K562 (cell line): ENCODE results near the gene SNRNP200. TPM values are rescaled to one million over a fixed set of nuclear protein-coding genes. Genes with fewer than 3 reads are reported as not detected.
A peak's percentile ranks its signal among the peaks of the same experiment; 100 is the strongest.

Experiments
- CHD4 ChIP-seq: fragments of 200-600 bp; sonication (generic); IDR thresholded peaks from 3 replicates; pipeline ENCODE4 v1.6.1; 2012; ENCODE audit warnings: low read depth, mild to moderate bottlenecking, mixed read lengths, low read length, inconsistent platforms; ENCODE audit not compliant: insufficient read depth, insufficient replicate concordance, poor library complexity, severe bottlenecking
- CUX1 ChIP-seq: fragments of 200-800 bp; sonication (Bioruptor generic); IDR thresholded peaks from 2 replicates; pipeline ENCODE4 v1.6.1; 2016; ENCODE audit warnings: missing genetic modification characterization, missing compliant biosample characterization
- CXXC5 ChIP-seq: fragments of 250-450 bp; sonication (Bioruptor Pico); IDR thresholded peaks from 2 replicates; pipeline ENCODE4 v1.8.0; 2022; ENCODE audit warnings: inconsistent platforms, mild to moderate bottlenecking, moderate library complexity
- ESRRB ChIP-seq: fragments of 250-450 bp; sonication (Bioruptor Pico); IDR thresholded peaks from 2 replicates; pipeline ENCODE4 v1.5.0; 2020; ENCODE audit warnings: mild to moderate bottlenecking, moderate library complexity, borderline replicate concordance
- FOXJ3 ChIP-seq: sonication (generic); formaldehyde crosslinking; IDR thresholded peaks from 2 replicates; pipeline ENCODE4 v1.4.0; 2020; ENCODE audit warnings: mild to moderate bottlenecking, missing genetic modification reagents
- KDM1A ChIP-seq, 2 experiments: fragments of 450-650 bp; IDR thresholded peaks; 2 replicates each; pipeline ENCODE4 v1.6.1; 2016; ENCODE audit warnings: mild to moderate bottlenecking in 2 of 2
- KLF16 ChIP-seq: IDR thresholded peaks from 2 replicates; pipeline ENCODE4 v1.6.1; 2016; ENCODE audit warnings: antibody characterized with exemption
- RB1 ChIP-seq: fragments of 450-650 bp; IDR thresholded peaks from 2 replicates; pipeline ENCODE4 v1.6.1; 2017; ENCODE audit warnings: low read depth, mild to moderate bottlenecking
- RBM25 ChIP-seq: fragments of 200-400 bp; formaldehyde crosslinking; IDR thresholded peaks from 2 replicates; pipeline ENCODE4 v1.6.1; 2018; ENCODE audit warnings: low read length, low read depth, moderate library complexity; ENCODE audit not compliant: severe bottlenecking
- RHOXF2B ChIP-seq: fragments of 250-450 bp; sonication (Bioruptor Pico); conservative IDR thresholded peaks from 2 replicates; pipeline ENCODE4 v1.5.1; 2021
- SETDB1 ChIP-seq: IDR thresholded peaks from one replicate; pipeline ENCODE4 v1.6.1; 2012; ENCODE audit warnings: low read length, control low read depth, inconsistent platforms
- SP2 ChIP-seq: IDR thresholded peaks from 2 replicates; pipeline ENCODE4 v1.6.1; 2011; ENCODE audit warnings: mild to moderate bottlenecking, low read depth, low read length, moderate library complexity; ENCODE audit not compliant: poor library complexity, severe bottlenecking; ENCODE audit errors: extremely low read depth
- ZNF121 ChIP-seq: sonication (generic); formaldehyde crosslinking; conservative IDR thresholded peaks from 2 replicates; pipeline ENCODE4 v1.8.0; 2022; ENCODE audit warnings: missing genetic modification reagents
- ZNF512 ChIP-seq: IDR thresholded peaks from 2 replicates; pipeline ENCODE4 v1.6.1; 2016; ENCODE audit warnings: missing genetic modification characterization, missing compliant biosample characterization
- polyA plus RNA-seq, 8 experiments: library from polyadenylated mRNA; depleted of rRNA in 4 of 8; stranded (reverse) in 5 of 8; unstranded in 3 of 8; fragments of >200 nt; fragmentation: Nextera tagmentation in 2 of 8; fragmentation: Illumina TruSeq in 1 of 8; extraction: Ambion mirVana in 2 of 8; extraction: Trizol in 1 of 8; gene quantifications; 2 replicates each; pipeline versions ENCODE4 v1.2.1 to v1.2.3, GENCODE V29; 2011 to 2014; ENCODE audit warnings: inconsistent platforms in 1 of 8, missing spikeins in 1 of 8
- total RNA-seq, 7 experiments: library from RNA; depleted of rRNA in 6 of 7; stranded (reverse); fragments of >200 nt in 6 of 7; fragmentation: Illumina TruSeq in 2 of 7; extraction: Trizol in 2 of 7; gene quantifications; 2 replicates each; pipeline versions ENCODE4 v1.2.1 to v1.2.3, GENCODE V29; 2011 to 2021; ENCODE audit warnings: low replicate concordance in 1 of 7
- TF ChIP-seq, protein P1 (sequence below), 2 experiments: fragments of 450-650 bp; IDR thresholded peaks; 2 replicates each; pipeline ENCODE4 v1.6.1; 2018; ENCODE audit warnings: mild to moderate bottlenecking in 2 of 2, low read depth in 1 of 2; ENCODE audit not compliant: partially characterized antibody in 2 of 2
- TF ChIP-seq, protein P2 (sequence below): sonication (generic); formaldehyde crosslinking; IDR thresholded peaks from 2 replicates; pipeline ENCODE4 v1.8.0; 2022; ENCODE audit warnings: mild to moderate bottlenecking, missing genetic modification reagents

The SNRNP200 gene
- total and polyA plus RNA-seq, 9 of the 15 experiments (the other 6 are each of a cell fraction or from before 2014, with no cell fraction given), result 76.1 to 231 (median 155) TPM

DNA sequence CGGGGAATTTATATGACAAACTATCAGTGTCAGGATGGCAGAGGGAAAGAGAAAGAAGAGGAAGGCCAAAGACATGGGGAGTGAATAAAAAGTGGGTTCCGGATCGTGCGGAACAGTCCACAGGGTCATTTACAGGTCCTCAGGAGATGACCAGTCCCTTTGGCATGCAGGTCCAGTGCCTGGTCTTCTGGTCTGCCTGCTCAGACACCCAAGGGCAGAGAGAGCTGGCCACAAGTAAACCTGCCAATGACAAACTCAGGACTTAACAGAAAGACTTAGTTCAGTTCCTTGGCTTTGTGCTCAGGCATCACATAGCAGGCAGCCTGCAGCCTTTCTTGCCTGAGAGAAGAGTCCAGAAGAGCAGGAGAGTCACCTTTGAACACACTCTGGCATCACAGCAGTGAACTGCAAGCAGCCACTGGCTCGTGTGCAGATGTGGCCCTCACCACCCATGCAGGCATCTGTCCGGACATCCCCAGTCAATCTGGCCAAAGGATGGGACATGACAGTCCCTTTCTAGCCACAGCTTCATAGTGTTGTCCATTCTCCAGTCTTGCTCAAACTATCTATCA, 53.5 kb downstream of the SNRNP200 start (continued):
- TF ChIP-seq, protein P1, sequence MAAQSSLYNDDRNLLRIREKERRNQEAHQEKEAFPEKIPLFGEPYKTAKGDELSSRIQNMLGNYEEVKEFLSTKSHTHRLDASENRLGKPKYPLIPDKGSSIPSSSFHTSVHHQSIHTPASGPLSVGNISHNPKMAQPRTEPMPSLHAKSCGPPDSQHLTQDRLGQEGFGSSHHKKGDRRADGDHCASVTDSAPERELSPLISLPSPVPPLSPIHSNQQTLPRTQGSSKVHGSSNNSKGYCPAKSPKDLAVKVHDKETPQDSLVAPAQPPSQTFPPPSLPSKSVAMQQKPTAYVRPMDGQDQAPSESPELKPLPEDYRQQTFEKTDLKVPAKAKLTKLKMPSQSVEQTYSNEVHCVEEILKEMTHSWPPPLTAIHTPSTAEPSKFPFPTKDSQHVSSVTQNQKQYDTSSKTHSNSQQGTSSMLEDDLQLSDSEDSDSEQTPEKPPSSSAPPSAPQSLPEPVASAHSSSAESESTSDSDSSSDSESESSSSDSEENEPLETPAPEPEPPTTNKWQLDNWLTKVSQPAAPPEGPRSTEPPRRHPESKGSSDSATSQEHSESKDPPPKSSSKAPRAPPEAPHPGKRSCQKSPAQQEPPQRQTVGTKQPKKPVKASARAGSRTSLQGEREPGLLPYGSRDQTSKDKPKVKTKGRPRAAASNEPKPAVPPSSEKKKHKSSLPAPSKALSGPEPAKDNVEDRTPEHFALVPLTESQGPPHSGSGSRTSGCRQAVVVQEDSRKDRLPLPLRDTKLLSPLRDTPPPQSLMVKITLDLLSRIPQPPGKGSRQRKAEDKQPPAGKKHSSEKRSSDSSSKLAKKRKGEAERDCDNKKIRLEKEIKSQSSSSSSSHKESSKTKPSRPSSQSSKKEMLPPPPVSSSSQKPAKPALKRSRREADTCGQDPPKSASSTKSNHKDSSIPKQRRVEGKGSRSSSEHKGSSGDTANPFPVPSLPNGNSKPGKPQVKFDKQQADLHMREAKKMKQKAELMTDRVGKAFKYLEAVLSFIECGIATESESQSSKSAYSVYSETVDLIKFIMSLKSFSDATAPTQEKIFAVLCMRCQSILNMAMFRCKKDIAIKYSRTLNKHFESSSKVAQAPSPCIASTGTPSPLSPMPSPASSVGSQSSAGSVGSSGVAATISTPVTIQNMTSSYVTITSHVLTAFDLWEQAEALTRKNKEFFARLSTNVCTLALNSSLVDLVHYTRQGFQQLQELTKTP (IDR thresholded peaks at IDR 0.05; ENCODE audit: low read depth in 1 of 2, partially characterized antibody in 2 of 2), result no peak
- TF ChIP-seq ESRRB (CRISPR knock-in tag), result no peak
- no peak for TF ChIP-seq FOXJ3 (CRISPR knock-in tag)
- TF ChIP-seq SETDB1, result no peak
- no peak for TF ChIP-seq SP2
- no peak for TF ChIP-seq KLF16
- no peak for TF ChIP-seq CXXC5 (CRISPR knock-in tag)
- TF ChIP-seq CUX1 (CRISPR knock-in tag), result no peak
- TF ChIP-seq KDM1A (IDR thresholded peaks at IDR 0.05), result no peak
- no peak for TF ChIP-seq CHD4
- peak; percentile 27; the same call in 1 of the 2 replicates for TF ChIP-seq RB1
- no peak for TF ChIP-seq RHOXF2B (CRISPR knock-in tag)
- TF ChIP-seq, protein P2, sequence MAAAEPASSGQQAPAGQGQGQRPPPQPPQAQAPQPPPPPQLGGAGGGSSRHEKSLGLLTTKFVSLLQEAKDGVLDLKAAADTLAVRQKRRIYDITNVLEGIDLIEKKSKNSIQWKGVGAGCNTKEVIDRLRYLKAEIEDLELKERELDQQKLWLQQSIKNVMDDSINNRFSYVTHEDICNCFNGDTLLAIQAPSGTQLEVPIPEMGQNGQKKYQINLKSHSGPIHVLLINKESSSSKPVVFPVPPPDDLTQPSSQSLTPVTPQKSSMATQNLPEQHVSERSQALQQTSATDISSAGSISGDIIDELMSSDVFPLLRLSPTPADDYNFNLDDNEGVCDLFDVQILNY (CRISPR knock-in tag), result no peak
- TF ChIP-seq ZNF121 (CRISPR knock-in tag), result no peak
- no peak for TF ChIP-seq RBM25
- no peak for TF ChIP-seq ZNF512 (tag)
